GM21528 (cell line): ENCODE data around the gene ZBED1.
"Not testable (repeated sequence)": the region's sequence is repeated elsewhere in the genome, so short reads cannot be mapped to it uniquely, and the experiment has no call there.

Experiments used
- ATAC-seq: cut with Tn5 transposase; IDR thresholded peaks from one replicate; pipeline ENCODE4 v1.9.1; 2021; ENCODE audit warnings: mild to moderate bottlenecking, moderate library complexity; ENCODE audit not compliant: unreplicated experiment, low FRiP score

Gene ZBED1

DNA sequence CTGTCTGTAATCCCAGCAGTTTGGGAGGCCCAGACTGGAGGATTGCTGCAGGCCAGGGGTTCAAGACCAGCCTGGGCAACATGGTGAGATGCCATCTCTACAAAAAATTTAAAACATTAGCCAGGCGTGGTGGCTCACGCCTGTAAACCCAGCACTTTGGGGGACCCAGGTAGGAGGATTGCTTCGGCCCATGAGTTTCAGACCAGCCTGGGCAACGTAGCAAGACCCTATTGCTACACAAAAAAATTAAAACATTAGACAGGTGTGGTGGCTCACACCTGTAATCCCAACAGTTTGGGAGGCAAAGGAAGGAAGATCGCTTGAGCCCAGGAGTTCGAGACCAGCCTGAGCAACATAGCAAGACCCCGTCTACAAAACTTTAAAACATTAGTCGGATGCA is 1.3 kb downstream of the ZBED1 start:
- ATAC-seq, result no peak

DNA sequence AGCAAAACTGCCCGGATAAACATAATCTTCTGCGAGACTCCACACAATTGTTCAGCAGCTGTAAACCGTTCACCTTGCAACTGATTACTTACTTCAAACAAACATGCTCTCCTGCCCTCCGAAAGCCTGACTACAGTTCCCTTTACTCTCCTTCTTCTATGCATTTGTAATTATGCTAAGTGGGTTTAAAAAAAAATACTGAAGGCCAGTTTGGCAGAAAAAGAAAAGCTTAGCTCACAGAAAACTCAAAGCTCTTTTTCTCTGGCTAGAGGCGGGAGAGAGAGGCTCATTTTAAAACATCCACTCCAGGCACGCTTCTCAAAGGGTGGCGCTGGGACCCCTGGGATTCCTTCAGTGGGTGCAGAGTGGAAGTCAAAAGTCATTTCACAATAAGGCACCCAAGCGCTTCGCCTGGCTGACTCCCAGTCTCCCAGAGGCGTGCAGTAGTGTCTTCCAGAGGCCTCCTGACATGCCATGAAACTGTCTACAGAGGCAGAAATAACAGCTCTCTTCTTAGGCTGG is 1.9 kb downstream of the ZBED1 start:
- ATAC-seq, result no peak

DNA sequence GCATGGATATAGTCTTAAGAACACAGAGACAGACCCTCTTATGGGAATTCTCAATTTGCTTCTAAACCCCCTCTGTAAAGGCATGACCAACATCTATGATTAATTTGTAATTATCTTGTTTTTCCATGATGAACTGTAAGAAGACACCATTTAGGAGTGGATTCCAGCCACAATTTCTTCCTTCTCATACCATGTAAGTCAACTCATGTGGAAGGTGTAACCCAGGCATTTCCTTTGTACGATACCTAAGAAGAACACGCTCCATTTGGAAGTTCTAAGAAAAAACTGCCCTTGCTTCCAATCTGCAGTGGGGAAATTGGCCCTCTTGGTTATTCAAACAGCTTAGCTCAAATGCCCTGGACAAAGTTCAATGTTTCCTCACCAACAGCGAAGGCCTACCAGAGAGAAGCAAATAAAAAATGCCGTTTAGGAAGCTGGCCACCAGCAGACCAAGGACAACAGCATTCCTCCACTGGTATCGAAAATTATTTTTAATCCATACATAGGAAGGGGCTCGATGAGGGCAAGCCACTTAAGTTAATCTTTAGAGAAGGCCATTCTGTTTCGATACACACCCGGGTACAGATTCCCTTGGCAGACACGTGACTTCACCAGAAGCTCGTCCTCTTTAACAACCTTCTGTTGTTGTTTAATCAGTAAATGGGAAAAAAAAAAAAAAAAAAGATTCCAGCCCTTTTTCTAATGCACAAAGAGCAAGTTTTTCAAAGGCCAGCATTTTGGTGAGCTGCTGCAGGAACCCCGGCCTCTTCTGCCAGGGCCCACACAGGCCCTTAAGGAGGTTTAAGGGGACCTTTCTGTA is 2.6 kb downstream of the ZBED1 start:
- no peak for ATAC-seq

- no peak for ATAC-seq
These were observed 5.2 kb downstream of the ZBED1 start for GRCh38 chrX:2495595-2495994.

- no peak for ATAC-seq
These were observed 8.1 kb downstream of the ZBED1 start for GRCh38 chrX:2492531-2493218.

GRCh38 chrX:2490634-2491033 is 10.1 kb downstream of the ZBED1 start:
- ATAC-seq, result no peak

- no peak for ATAC-seq
These were observed 11.0 kb downstream of the ZBED1 start for GRCh38 chrX:2489446-2490445.

DNA sequence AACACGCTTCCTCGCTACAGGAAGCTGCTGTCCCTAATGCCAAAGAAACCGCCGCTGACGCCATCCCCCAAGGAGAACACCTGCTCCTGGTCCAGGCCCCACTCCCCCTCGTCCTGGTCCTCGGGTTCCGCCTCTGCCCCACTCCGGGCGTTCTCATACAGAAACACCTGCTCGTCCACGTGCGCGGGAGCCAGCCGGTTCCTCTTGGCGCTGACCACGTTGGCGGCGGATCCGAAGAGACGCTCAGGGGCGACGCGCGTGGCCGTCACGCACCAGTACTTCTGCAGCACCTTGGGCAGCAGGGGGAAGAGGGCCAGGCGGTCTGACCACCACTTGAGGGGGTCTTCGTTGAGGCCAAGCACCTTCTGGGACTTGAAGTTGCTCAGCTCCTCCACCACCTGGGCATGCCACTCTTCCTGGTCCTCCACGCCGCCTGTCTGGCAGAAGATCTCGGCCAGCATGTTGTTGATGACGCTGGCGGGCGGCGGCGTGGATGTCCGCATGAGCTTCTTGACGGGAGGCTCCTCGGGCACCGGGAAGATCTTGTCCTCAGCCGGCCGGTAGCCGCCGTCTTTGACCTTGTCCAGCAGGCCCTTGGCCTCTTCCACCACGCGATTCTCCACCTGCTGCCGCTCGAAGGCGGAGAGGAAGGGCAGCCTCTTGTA is 12.0 kb downstream of the ZBED1 start:
- no peak for ATAC-seq

- no peak for ATAC-seq
These were observed 13.4 kb downstream of the ZBED1 start for GRCh38 chrX:2487366-2487765.

GRCh38 chrX:2486476-2487133 is 14.2 kb downstream of the ZBED1 start:
- ATAC-seq, result no peak

DNA sequence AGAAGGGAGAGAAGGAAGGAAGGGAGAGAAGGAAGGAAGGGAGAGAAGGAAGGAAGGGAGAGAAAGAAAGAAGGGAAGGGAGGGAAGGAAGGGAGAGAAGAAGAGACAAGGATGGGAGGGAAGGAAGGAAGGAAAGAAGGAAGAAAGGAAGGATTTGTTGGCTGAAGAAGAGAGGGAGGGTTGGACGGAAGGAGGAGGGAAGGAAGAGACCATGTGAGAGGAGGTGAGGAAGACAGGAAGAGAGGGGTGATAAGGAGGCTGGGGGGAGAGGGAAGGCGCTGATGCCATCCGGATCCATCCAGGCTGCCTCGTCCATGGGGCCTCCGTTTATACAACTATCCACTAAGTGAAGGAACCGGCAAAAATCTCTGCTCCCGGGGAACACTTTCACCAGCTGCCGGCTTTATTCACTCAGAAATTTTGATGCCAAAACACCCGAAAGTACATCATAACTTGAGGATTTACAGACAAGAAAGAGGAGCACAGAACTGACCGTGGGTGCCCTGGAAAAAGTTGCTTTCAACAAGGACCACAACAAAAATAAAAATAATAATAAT is 14.9 kb downstream of the ZBED1 start:
- no peak for ATAC-seq

- ATAC-seq, result no peak
These were observed 15.8 kb downstream of the ZBED1 start for GRCh38 chrX:2484721-2485648.

DNA sequence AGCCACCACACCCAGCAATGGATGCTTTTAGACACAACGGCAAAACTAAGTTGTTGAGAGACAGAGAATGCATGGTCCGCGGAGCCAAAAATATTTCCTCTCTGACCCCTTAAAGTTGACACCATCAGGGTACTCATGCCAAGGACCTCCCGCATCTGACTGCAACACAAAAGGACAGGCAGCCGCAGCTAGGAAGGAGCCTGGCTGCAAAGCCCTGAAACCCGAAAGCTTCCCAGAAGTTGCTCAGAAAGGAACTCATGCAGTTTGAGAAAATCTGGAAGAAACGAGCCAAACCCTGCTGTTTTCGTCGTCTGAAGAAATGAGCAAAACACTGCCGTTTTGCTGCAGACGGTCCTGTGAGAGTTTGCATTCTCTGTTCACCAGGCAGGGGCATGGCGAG is 16.5 kb downstream of the ZBED1 start:
- no peak for ATAC-seq

DNA sequence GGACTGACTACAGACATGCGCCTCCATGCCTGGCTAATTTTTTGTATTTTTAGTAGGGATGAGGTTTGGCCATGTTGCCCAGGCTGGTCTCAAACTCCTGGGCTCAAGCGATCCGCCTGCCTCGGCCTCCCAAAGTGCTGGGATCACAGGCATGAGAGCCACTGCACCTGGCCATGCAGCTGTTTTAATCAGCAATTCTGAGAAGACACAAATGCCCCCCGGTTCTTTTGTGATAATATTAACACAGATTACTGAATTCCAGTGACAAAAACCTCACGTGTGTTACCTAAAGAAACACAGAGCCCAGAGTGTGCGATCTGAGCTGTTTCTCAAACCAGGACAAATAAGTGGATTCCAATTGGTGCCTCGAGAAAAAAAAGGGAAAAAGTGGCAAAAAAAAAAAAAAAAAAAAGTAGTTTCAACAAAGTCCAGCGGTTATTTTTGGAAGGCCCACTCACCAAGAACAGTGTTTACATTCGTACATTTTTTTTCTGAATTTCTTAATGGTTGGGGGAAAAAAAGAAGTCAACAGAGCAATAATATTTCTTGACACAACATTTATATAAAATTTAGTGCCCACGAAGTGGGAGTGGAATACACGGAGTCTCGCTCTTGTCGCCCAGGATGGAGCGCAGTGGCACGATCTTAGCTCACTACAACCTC is 17.2 kb downstream of the ZBED1 start:
- no peak for ATAC-seq

DNA sequence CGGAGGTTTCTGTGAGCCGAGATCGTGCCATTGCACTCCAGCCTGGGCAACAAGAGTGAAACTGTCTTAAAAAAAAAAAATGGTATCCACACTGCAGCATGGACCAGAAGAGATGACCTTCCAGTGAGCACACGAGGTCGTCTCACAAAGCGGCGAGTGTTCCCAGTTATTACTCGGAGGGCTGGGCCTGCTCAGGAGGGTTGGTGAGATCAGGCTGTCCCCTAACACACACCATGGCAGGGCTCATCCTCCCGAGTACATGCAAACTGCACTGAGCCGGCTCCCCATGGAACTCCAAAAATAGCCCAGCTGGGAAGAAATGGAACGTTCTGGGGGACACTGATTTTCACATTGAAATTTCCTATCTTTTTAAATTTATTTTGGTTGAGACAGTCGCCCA is 19.2 kb downstream of the ZBED1 start:
- ATAC-seq, result not testable (repeated sequence)

GRCh38 chrX:2479982-2480381 is 20.8 kb downstream of the ZBED1 start:
- not testable (repeated sequence) for ATAC-seq

DNA sequence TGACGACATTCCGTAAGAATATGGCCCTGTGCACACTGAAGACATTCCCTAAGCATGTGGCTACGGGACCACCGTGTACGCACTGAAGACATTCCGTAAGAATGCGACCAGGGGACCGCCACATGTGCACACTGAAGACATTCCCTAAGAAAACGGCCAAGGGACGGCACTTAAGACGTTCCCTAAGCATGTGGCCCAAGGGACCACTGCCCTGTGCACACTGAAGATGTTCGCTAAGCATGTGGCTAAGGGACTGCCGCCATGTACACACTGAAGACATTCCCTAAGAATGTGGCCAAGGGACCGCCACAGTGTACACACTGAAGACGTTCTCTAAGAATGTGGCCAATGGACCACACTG is 21.4 kb downstream of the ZBED1 start:
- no peak for ATAC-seq
